ENCODE data around the gene FGL2.
"Not testable (repeated sequence)": the region's sequence is repeated elsewhere in the genome, so short reads cannot be mapped to it uniquely, and the experiment has no call there.

DNA sequence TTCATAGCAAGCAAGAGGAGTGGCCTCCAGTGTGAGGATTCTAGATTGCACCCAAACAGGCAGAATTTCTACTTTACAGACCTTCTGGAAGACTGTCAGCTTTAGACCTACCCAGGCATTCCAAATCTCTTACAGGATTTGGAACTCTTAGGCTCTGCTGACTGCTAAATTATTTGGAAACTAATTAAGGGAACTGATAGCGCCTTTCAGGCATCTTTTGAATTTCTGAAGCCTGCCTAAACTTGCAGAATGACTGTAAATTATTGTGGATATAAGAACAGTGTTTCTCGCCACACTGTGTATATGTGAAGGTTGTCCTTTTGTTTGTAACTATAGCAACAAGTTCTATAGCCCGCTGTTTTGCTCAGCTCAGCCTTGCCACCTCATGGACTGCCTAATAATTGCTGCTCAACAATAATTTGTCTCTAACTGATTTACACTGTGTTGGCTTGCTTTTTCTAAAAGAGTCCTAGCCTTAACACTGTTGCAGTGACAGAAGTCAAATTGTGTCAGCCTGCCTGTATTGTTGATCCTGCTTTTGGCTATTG is 44.6 kb downstream of the FGL2 start:
- not testable (repeated sequence) for TF ChIP-seq CTCF (conservative IDR thresholded peaks at IDR 0.05; ENCODE audit: low read length); EZH2phosphoT487 (IDR thresholded peaks at IDR 0.05; ENCODE audit: borderline replicate concordance, low read depth, low read length)
